Astrocyte of the spinal cord (primary cell): Measurements from ENCODE around the gene SPIRE2.

Source experiments
- DNase-seq: peaks from one replicate; pipeline ENCODE4 v3.0.0; 2011; ENCODE audit warnings: low read depth, low spot score
- H3K4me3 ChIP-seq: 2 replicates; pipeline ENCODE4 v1.5.1; 2011; ENCODE audit warnings: low read depth, mild to moderate bottlenecking, low read length, moderate library complexity
- in situ Hi-C: cut with HindIII; loops from 2 replicates; pipeline ENCODE4 v1.10.0; 2017; ENCODE audit warnings: low sequenced_read_pairs
- TF ChIP-seq, protein P1 (sequence below): IDR thresholded peaks from 2 replicates; pipeline ENCODE4 v1.5.1; 2012; ENCODE audit warnings: low read depth, mild to moderate bottlenecking, low read length, inconsistent platforms

The SPIRE2 gene

DNA sequence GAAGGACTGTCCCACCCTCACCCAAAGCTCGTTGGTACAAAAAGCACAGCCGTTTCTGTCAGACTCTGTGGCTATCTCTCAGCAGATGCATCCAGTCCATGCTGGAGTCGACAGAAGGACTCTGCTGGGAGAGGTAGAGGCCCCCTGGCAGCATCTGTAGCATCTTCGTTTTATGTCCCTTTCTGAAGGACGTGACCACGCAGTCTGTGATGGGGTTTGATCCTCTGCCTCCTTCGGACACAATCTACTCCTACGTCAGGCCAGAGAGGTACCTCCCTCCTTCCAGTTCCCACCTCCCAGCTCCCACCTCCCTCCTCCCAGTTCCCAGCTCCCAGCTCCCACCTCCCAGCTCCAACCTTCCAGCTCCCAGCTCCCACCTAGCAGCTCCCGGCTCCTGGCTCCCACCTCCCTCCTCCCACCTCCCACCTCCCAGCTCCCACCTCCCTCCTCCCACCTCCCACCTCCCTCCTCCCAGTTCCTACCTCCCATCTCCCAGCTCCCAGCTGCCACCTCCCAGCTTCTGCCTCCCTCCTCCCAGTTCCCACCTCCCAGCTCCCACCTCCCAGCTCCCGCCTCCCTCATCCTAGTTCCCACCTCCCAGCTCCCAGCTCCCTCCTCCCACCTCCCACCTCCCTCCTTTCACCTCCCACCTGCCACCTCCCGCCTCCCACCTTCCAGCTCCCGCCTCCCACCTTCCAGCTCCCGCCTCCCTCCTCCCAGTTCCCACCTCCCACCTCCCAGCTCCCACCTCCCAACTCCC, 79.0 kb downstream of the SPIRE2 start:
- TF ChIP-seq, protein P1, sequence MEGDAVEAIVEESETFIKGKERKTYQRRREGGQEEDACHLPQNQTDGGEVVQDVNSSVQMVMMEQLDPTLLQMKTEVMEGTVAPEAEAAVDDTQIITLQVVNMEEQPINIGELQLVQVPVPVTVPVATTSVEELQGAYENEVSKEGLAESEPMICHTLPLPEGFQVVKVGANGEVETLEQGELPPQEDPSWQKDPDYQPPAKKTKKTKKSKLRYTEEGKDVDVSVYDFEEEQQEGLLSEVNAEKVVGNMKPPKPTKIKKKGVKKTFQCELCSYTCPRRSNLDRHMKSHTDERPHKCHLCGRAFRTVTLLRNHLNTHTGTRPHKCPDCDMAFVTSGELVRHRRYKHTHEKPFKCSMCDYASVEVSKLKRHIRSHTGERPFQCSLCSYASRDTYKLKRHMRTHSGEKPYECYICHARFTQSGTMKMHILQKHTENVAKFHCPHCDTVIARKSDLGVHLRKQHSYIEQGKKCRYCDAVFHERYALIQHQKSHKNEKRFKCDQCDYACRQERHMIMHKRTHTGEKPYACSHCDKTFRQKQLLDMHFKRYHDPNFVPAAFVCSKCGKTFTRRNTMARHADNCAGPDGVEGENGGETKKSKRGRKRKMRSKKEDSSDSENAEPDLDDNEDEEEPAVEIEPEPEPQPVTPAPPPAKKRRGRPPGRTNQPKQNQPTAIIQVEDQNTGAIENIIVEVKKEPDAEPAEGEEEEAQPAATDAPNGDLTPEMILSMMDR = no peak

GRCh38 chr16:89908236-89908635, 80.0 kb downstream of the SPIRE2 start:
- no peak for DNase-seq
- no peak overlapping the region for H3K4me3 ChIP-seq
- in situ Hi-C loops = no loop called here
- TF ChIP-seq, protein P1 = no peak

More for the DNA sequence above, 79.0 kb downstream of the SPIRE2 start:
- in situ Hi-C loops = no loop called here
- DNase-seq = no peak
- H3K4me3 ChIP-seq = no peak overlapping the region

- TF ChIP-seq, protein P1 = peak; percentile 99
- in situ Hi-C loops = no loop called here
- H3K4me3 ChIP-seq = no peak overlapping the region
- DNase-seq = peak; percentile 76
Measured at GRCh38 chr16:89909777-89910716, 81.8 kb downstream of the SPIRE2 start.

- in situ Hi-C loops = no loop called here
- TF ChIP-seq, protein P1 = no peak
- no peak overlapping the region for H3K4me3 ChIP-seq
- no peak for DNase-seq
Measured at GRCh38 chr16:89910717-89911354, 82.6 kb downstream of the SPIRE2 start.

DNA sequence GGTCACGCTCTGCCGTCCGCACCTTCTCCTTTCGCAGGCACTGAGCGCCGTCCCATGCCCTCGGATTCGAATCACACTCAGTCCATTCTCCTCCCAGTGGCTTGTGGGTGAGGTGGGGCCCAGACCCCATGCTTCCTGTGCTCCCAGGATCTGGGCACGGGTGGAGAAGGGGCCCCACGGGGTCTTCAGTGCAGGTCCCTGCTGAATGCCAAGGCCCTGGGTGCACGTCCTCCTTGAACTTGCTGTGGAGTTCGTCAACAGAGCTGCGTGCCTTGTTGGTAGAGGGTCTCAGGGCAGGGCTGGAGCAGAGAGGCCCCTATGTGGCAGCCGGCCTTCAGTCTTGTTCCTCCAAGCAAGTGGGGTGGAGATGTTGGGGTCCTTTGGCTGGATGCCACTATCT, 83.1 kb downstream of the SPIRE2 start:
- in situ Hi-C loops = no loop called here
- no peak for DNase-seq
- H3K4me3 ChIP-seq = no peak overlapping the region
- TF ChIP-seq, protein P1 = no peak

DNA sequence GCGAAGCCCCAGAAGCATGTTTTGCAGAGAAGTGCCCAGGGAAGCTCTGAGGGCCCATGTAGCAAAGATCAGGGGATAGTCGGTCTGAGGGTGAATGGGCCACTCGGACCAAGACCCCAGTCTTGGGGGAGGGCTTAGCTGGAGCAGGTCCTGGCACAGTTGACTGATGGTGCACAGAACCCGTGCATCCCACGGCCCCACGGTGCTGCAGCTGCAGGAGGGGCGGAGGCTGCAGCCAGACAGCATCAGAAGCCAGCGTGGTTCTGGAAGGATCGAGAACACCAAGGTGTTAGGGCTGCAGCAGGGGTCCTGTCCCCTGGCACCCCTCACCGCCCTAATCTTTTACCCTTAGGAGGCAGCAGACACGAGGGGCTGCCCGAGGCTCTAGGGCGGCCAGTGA, 83.9 kb downstream of the SPIRE2 start:
- TF ChIP-seq, protein P1 = no peak
- no peak overlapping the region for H3K4me3 ChIP-seq
- in situ Hi-C loops = no loop called here
- DNase-seq = no peak
